Panc1 (cell line): ENCODE data around the gene WIPF2. TPM values are rescaled to one million over a fixed set of nuclear protein-coding genes. Genes with fewer than 3 reads are reported as not detected.

Experiments used
- ATAC-seq: fragments of 200-7000 bp; cut with Tn5 transposase; 2 replicates; pipeline ENCODE4 v1.9.1; 2020; ENCODE audit warnings: mild to moderate bottlenecking, moderate library complexity
- BruUV-seq: library from RNA; stranded (reverse); fragments of 400-500 nt; replicated peaks from 2 replicates; lab custom pipeline; 2021; lab: Mats Ljungman, UMichigan
- CTCF ChIA-PET: fragments of 300-600 bp; sonication (Branson Sonifier 250); formaldehyde crosslinking; loops from one replicate; lab custom pipeline; 2022; ENCODE audit warnings: antibody characterized with exemption; lab: Charles Lee
- POLR2A ChIA-PET: fragments of 300-600 bp; sonication (Branson Sonifier 250); formaldehyde crosslinking; loops from one replicate; lab custom pipeline; 2022; ENCODE audit warnings: antibody characterized with exemption; lab: Charles Lee
- DNase-seq: peaks from one replicate; pipeline ENCODE4 v3.0.0-alpha.2; 2010; ENCODE audit warnings: low read depth, low spot score
- H3K27ac ChIP-seq: 2 replicates; pipeline ENCODE4 v1.5.1; 2011; ENCODE audit warnings: mild to moderate bottlenecking, low read length, inconsistent platforms
- H3K27me3 ChIP-seq: fragments of 200-500 bp; sonication (Bioruptor generic); 2 replicates; pipeline ENCODE4 v1.6.0; 2014; ENCODE audit warnings: low read length, inconsistent platforms; ENCODE audit not compliant: control insufficient read depth, insufficient read depth
- H3K36me3 ChIP-seq: fragments of 200-500 bp; sonication (Bioruptor generic); 2 replicates; pipeline ENCODE4 v1.5.1; 2014; ENCODE audit warnings: inconsistent platforms, mild to moderate bottlenecking, low read length, moderate library complexity; ENCODE audit not compliant: control insufficient read depth, insufficient read depth
- H3K4me1 ChIP-seq: 2 replicates; pipeline ENCODE4 v1.5.1; 2011; ENCODE audit warnings: inconsistent platforms, mild to moderate bottlenecking, low read length, moderate library complexity; ENCODE audit not compliant: control insufficient read depth, insufficient read depth
- H3K4me3 ChIP-seq, 2 experiments: 2 replicates each; pipeline ENCODE4 v1.5.1; 2011 to 2012; ENCODE audit warnings: low read depth in 2 of 2, low read length in 2 of 2, mild to moderate bottlenecking in 2 of 2, inconsistent platforms in 1 of 2, moderate library complexity in 1 of 2
- H3K9me3 ChIP-seq: fragments of 200-500 bp; sonication (Bioruptor generic); 2 replicates; pipeline ENCODE4 v1.5.1; 2014; ENCODE audit warnings: low read depth, mild to moderate bottlenecking, inconsistent platforms, low read length, moderate library complexity; ENCODE audit not compliant: control insufficient read depth, insufficient read depth
- CTCF ChIP-seq: fragments of 450-650 bp; IDR thresholded peaks from 2 replicates; pipeline ENCODE4 v1.5.1; 2017; ENCODE audit warnings: mild to moderate bottlenecking
- POLR2AphosphoS5 ChIP-seq: IDR thresholded peaks from 2 replicates; pipeline ENCODE4 v1.6.1; 2012; ENCODE audit warnings: mild to moderate bottlenecking, low read depth, low read length, moderate library complexity
- SIN3A ChIP-seq: IDR thresholded peaks from 2 replicates; pipeline ENCODE4 v1.6.1; 2012; ENCODE audit warnings: low read depth, mild to moderate bottlenecking, low read length, moderate library complexity, borderline replicate concordance; ENCODE audit not compliant: insufficient read depth
- TCF7L2 ChIP-seq: IDR thresholded peaks from 2 replicates; pipeline ENCODE4 v1.6.1; 2011; ENCODE audit warnings: mild to moderate bottlenecking, low read depth, low read length, inconsistent platforms
- in situ Hi-C: cut with HindIII; loops from 2 replicates; pipeline ENCODE4 v1.10.0; 2016; ENCODE audit warnings: low sequenced_read_pairs, low pct_unique_long_range_greater_than_20kb
- intact Hi-C: fragments of 100-400 bp; cut with micrococcal nuclease; formaldehyde crosslinking; loops from one replicate; pipeline ENCODE4 v1.10.0; 2022; ENCODE audit not compliant: unreplicated experiment
- total RNA-seq: library from RNA; stranded (reverse); gene quantifications from one replicate; pipeline ENCODE4 v1.2.1, GENCODE V29; 2021; ENCODE audit not compliant: unreplicated experiment
- TF ChIP-seq, protein P1 (sequence below), 2 experiments: IDR thresholded peaks; 2 replicates each; pipeline ENCODE4 v1.6.1; 2011 to 2012; ENCODE audit warnings: low read depth in 2 of 2, control low read depth in 1 of 2, low read length in 1 of 2, mild to moderate bottlenecking in 1 of 2, moderate library complexity in 1 of 2; ENCODE audit not compliant: insufficient read depth in 1 of 2

Gene WIPF2
- total RNA-seq, 1 experiment from 2014 or later = 45.9 TPM

DNA sequence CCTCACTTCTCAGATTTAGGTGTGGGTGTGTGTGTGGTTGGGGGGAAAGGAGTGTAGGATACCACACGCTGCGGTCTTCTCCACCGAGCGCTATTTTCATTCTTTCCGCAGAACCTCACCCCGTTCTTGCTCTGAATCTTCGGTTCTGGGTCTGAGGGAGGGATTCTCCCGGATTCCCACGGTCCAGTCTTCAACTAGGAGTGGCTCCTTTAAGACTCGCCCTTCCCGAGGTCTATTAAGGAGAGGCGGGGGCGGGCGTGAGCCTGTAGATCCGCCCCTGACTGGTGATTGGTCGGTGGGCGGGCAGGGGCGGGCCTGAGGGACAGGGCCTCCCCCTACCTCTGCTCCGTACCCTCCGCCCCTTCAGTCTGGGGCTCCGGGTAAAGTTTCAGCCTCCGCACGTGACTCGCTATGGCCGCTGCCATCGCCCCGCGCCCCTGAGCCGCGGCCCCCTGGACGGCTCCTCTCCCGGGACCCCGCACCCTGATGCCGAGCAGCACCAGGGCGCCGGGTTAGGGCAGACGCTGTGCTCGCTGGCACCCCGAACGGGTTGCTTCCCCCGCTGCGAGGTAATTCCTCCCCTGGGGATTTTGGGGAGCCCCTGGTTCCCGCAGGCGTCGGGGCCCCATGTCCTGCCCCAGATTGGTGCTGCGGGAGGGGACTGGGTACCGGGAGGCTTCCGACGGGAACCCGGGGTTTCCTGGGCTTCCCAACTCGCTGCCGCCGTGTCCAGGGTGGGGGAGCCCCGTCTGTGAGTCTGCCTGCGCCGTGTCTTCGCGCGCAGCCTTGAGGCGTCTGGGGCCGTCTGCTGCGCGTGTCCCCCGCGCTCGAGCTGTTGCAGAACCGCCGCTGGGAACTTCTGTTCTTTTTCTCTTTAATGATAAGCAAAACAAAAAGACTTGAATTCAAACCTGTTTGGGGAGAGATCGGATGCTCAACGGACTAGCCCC, 99.1 kb downstream of the WIPF2 start:
- no TSS peak for BruUV-seq
- Histone ChIP-seq H3K36me3 (no peaks in the 10 kb centered on the region; the same call in 1 of the 2 replicates), H3K27me3 (no peaks in the 10 kb centered on the region), H3K27ac (peak overlapping the region; percentile 91), H3K9me3 (no peaks in the 10 kb centered on the region), H3K4me1 (peaks cover 77% of the 10 kb centered on the region), H3K4me3 (peak overlapping the region; percentile 72 to 87)
- POLR2A ChIA-PET = no interaction called here
- DNase-seq (no peak), ATAC-seq (peak; percentile 83)
- in situ Hi-C loops (no loop called here), intact Hi-C loops (no loop called here)
- CTCF ChIA-PET = interaction anchor here (0.6 to 2.1 kb wide), 9 partner anchors 10 to 336 kb away, joined by 3 to 18 read pairs (median 5); no protein-coding TSS in a partner anchor
- TF ChIP-seq CTCF (no peak), POLR2AphosphoS5 (peak; percentile 31)

DNA sequence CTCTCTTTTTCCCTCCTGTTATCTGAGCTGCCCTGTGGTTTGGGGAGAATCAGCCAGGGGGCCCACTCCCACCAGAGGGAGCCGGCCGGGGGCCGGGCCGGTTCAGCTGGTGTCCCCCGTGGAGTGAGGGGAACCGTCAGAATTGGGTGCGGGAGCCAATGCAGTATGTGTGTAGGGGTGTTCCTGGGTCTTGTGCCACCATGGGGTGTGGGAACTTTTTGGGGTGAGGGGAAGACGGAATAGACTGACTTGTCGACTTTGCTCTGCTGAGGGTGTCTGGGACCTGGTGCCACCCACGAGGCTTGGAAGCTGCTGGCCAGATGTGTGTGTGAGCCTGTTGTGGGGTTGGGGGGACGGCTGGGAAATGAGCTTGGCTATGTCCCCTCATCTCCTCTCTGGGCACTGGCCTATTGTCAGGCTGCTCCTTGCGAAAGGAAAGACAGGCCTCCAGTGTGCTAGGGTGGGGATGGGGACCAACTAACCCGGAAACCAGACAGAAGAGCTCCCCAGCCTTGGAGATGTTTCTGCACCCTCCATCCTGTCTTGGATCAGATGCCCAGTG, 99.8 kb downstream of the WIPF2 start:
- ATAC-seq (no peak), DNase-seq (no peak)
- intact Hi-C loops = no loop called here
- Histone ChIP-seq H3K36me3 (no peaks in the 10 kb centered on the region; the same call in 1 of the 2 replicates), H3K4me1 (peaks cover 76% of the 10 kb centered on the region), H3K27ac (peak overlapping the region; percentile 91), H3K4me3 (peak overlapping the region; percentile 72 to 87), H3K27me3 (no peaks in the 10 kb centered on the region), H3K9me3 (no peaks in the 10 kb centered on the region)
- POLR2A ChIA-PET = no interaction called here
- TF ChIP-seq CTCF (no peak), POLR2AphosphoS5 (no peak), SIN3A (no peak), TCF7L2 (no peak)
- TF ChIP-seq, protein P1, sequence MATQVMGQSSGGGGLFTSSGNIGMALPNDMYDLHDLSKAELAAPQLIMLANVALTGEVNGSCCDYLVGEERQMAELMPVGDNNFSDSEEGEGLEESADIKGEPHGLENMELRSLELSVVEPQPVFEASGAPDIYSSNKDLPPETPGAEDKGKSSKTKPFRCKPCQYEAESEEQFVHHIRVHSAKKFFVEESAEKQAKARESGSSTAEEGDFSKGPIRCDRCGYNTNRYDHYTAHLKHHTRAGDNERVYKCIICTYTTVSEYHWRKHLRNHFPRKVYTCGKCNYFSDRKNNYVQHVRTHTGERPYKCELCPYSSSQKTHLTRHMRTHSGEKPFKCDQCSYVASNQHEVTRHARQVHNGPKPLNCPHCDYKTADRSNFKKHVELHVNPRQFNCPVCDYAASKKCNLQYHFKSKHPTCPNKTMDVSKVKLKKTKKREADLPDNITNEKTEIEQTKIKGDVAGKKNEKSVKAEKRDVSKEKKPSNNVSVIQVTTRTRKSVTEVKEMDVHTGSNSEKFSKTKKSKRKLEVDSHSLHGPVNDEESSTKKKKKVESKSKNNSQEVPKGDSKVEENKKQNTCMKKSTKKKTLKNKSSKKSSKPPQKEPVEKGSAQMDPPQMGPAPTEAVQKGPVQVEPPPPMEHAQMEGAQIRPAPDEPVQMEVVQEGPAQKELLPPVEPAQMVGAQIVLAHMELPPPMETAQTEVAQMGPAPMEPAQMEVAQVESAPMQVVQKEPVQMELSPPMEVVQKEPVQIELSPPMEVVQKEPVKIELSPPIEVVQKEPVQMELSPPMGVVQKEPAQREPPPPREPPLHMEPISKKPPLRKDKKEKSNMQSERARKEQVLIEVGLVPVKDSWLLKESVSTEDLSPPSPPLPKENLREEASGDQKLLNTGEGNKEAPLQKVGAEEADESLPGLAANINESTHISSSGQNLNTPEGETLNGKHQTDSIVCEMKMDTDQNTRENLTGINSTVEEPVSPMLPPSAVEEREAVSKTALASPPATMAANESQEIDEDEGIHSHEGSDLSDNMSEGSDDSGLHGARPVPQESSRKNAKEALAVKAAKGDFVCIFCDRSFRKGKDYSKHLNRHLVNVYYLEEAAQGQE (IDR thresholded peaks at IDR 0.05; ENCODE audit: insufficient read depth in 1 of 2, low read depth in 2 of 2, low read length in 1 of 2) = no peak
- CTCF ChIA-PET = interaction anchor here (0.5 to 0.7 kb wide), 3 partner anchors 11 to 22 kb away, joined by 3 read pairs; no protein-coding TSS in a partner anchor
- BruUV-seq = no TSS peak
- in situ Hi-C loops = no loop called here
